HUES6 (cell line): ENCODE results near the gene SLC16A5.
"Not testable (repeated sequence)": the region's sequence is repeated elsewhere in the genome, so short reads cannot be mapped to it uniquely, and the experiment has no call there.

Source experiments
- H3K27ac ChIP-seq: 2 replicates; pipeline ENCODE4 v1.7.0; 2013; ENCODE audit warnings: low read depth, mild to moderate bottlenecking, low read length, inconsistent platforms
- H3K27me3 ChIP-seq: 2 replicates; pipeline ENCODE4 v1.6.1; 2013; ENCODE audit warnings: low read length; ENCODE audit not compliant: control insufficient read depth, insufficient read depth
- H3K36me3 ChIP-seq: 2 replicates; pipeline ENCODE4 v1.6.1; 2013; ENCODE audit warnings: low read length; ENCODE audit not compliant: control insufficient read depth, insufficient read depth
- H3K4me1 ChIP-seq: 2 replicates; pipeline ENCODE4 v1.6.1; 2013; ENCODE audit warnings: low read length; ENCODE audit not compliant: control insufficient read depth, insufficient read depth
- H3K4me3 ChIP-seq: 2 replicates; pipeline ENCODE4 v1.5.1; 2013; ENCODE audit warnings: low read depth, low read length
- H3K9ac ChIP-seq: one replicate; pipeline ENCODE4 v1.6.1; 2013; ENCODE audit warnings: mild to moderate bottlenecking, low read length
- H3K9me3 ChIP-seq: 2 replicates; pipeline ENCODE4 v1.6.1; 2013; ENCODE audit warnings: low read depth, low read length; ENCODE audit not compliant: control insufficient read depth, insufficient read depth

The SLC16A5 gene

GRCh38 chr17:75087558-75088453 lies at the start of gene SLC16A5:
Gene SLC16A5 (plus strand): TSS chr17:75087954. CDS start chr17:75093637, 5,683 bp downstream.
- H3K36me3 ChIP-seq = no peaks in the 10 kb centered on the region
- H3K9me3 ChIP-seq = no peaks in the 10 kb centered on the region
- H3K27me3 ChIP-seq = no peaks in the 10 kb centered on the region
- H3K27ac ChIP-seq = peak within 1 kb of the TSS; percentile 97
- H3K9ac ChIP-seq = peak within 1 kb of the TSS; percentile 96
- H3K4me3 ChIP-seq = peak within 1 kb of the TSS; percentile 83
- H3K4me1 ChIP-seq = peaks cover 57% of the 10 kb centered on the region

- Histone ChIP-seq H3K9ac (no peak overlapping the region), H3K27ac (no peak overlapping the region), H3K9me3 (no peaks in the 10 kb centered on the region), H3K27me3 (no peaks in the 10 kb centered on the region), H3K4me1 (peaks cover 38% of the 10 kb centered on the region), H3K4me3 (no peak overlapping the region), H3K36me3 (peaks cover 41% of the 10 kb centered on the region)
These were observed 48.5 kb upstream of the SLC16A5 start for GRCh38 chr17:75039238-75039637.

GRCh38 chr17:75041656-75042280 lies 46.0 kb upstream of the SLC16A5 start:
- no peaks in the 10 kb centered on the region for H3K9me3 ChIP-seq
- no peak overlapping the region for H3K9ac ChIP-seq
- no peak overlapping the region for H3K4me3 ChIP-seq
- peak overlapping the region; percentile 35; the same call in 1 of the 2 replicates for H3K27ac ChIP-seq
- peaks cover 41% of the 10 kb centered on the region for H3K36me3 ChIP-seq
- H3K4me1 ChIP-seq = peaks cover 29% of the 10 kb centered on the region
- H3K27me3 ChIP-seq = no peaks in the 10 kb centered on the region

GRCh38 chr17:75043789-75044188 lies 44.0 kb upstream of the SLC16A5 start:
- H3K36me3 ChIP-seq = peaks cover 36% of the 10 kb centered on the region
- H3K4me1 ChIP-seq = peaks cover 35% of the 10 kb centered on the region
- not testable (repeated sequence) for H3K27me3 ChIP-seq, H3K4me3 ChIP-seq, H3K9me3 ChIP-seq, H3K9ac ChIP-seq
- peak overlapping the region; percentile 39; the same call in 1 of the 2 replicates for H3K27ac ChIP-seq

GRCh38 chr17:75044716-75045115 lies 43.0 kb upstream of the SLC16A5 start:
- Histone ChIP-seq H3K9ac (peak overlapping the region; percentile 77), H3K4me3 (peak overlapping the region; percentile 44), H3K36me3 (peaks cover 36% of the 10 kb centered on the region), H3K4me1 (peaks cover 36% of the 10 kb centered on the region), H3K27ac (peak overlapping the region; percentile 88; the same call in 1 of the 2 replicates), H3K27me3 (no peaks in the 10 kb centered on the region), H3K9me3 (no peaks in the 10 kb centered on the region)

- H3K4me1 ChIP-seq = peaks cover 36% of the 10 kb centered on the region
- peak overlapping the region; percentile 95 for H3K9ac ChIP-seq
- peaks cover 34% of the 10 kb centered on the region for H3K36me3 ChIP-seq
- peak overlapping the region; percentile 91 for H3K27ac ChIP-seq
- H3K27me3 ChIP-seq, H3K9me3 ChIP-seq: not testable (repeated sequence)
- peak overlapping the region; percentile 99 for H3K4me3 ChIP-seq
These were observed 41.8 kb upstream of the SLC16A5 start for GRCh38 chr17:75045946-75046406.

- Histone ChIP-seq H3K27me3 (no peaks in the 10 kb centered on the region), H3K4me1 (peaks cover 32% of the 10 kb centered on the region), H3K9ac (peak within 1 kb of the TSS; percentile 95), H3K9me3 (no peaks in the 10 kb centered on the region), H3K36me3 (peaks cover 31% of the 10 kb centered on the region), H3K27ac (peak within 1 kb of the TSS; percentile 91), H3K4me3 (peak within 1 kb of the TSS; percentile 99)
These were observed 41.1 kb upstream of the SLC16A5 start, which contains the start of the genes ATP5PD and KCTD2 for GRCh38 chr17:75046407-75047289. Gene ATP5PD (minus strand): TSS chr17:75046969. CDS start chr17:75042650, 4,319 bp downstream. Gene KCTD2 (plus strand): TSS chr17:75047225. CDS start chr17:75047251, 26 bp downstream.

GRCh38 chr17:75047398-75048098 lies 40.2 kb upstream of the SLC16A5 start:
- peaks cover 24% of the 10 kb centered on the region for H3K4me1 ChIP-seq
- peaks cover 32% of the 10 kb centered on the region for H3K36me3 ChIP-seq
- H3K9me3 ChIP-seq = no peaks in the 10 kb centered on the region
- H3K27ac ChIP-seq = peak overlapping the region; percentile 45; the same call in 1 of the 2 replicates
- peak overlapping the region; percentile 89 for H3K9ac ChIP-seq
- peak overlapping the region; percentile 86 for H3K4me3 ChIP-seq
- no peaks in the 10 kb centered on the region for H3K27me3 ChIP-seq

- Histone ChIP-seq H3K9ac (peak overlapping the region; percentile 89), H3K27me3 (no peaks in the 10 kb centered on the region), H3K27ac (no peak overlapping the region)
These were observed 39.4 kb upstream of the SLC16A5 start for GRCh38 chr17:75048249-75048878.

More at GRCh38 chr17:75048249-75048878, 39.4 kb upstream of the SLC16A5 start:
- peaks cover 39% of the 10 kb centered on the region for H3K36me3 ChIP-seq
- H3K4me3 ChIP-seq = peak overlapping the region; percentile 86
- H3K4me1 ChIP-seq = peaks cover 17% of the 10 kb centered on the region
- H3K9me3 ChIP-seq = no peaks in the 10 kb centered on the region
